HUES64 (cell line): Measurements from ENCODE around the gene FADS3.

Experiments
- H3K27ac ChIP-seq: 2 replicates; pipeline ENCODE4 v1.7.0; 2013; ENCODE audit warnings: low read depth, low read length, inconsistent platforms
- H3K27me3 ChIP-seq: 2 replicates; pipeline ENCODE4 v1.6.1; 2013; ENCODE audit warnings: mild to moderate bottlenecking, low read length; ENCODE audit not compliant: insufficient read depth
- H3K36me3 ChIP-seq: 2 replicates; pipeline ENCODE4 v1.6.1; 2013; ENCODE audit warnings: mild to moderate bottlenecking, low read length; ENCODE audit not compliant: insufficient read depth
- H3K4me1 ChIP-seq: 2 replicates; pipeline ENCODE4 v1.6.1; 2013; ENCODE audit warnings: mild to moderate bottlenecking, low read length, moderate library complexity; ENCODE audit not compliant: insufficient read depth
- H3K4me3 ChIP-seq: 2 replicates; pipeline ENCODE4 v1.5.1; 2013; ENCODE audit warnings: mild to moderate bottlenecking, low read length, moderate library complexity
- H3K9ac ChIP-seq: 2 replicates; pipeline ENCODE4 v1.6.1; 2013; ENCODE audit warnings: mild to moderate bottlenecking, low read depth, low read length
- H3K9me3 ChIP-seq: 2 replicates; pipeline ENCODE4 v1.6.1; 2013; ENCODE audit warnings: low read depth, low read length; ENCODE audit not compliant: insufficient read depth
- WGBS: fragments of 150-250, 120-280 bp; methylation state at CpG from one replicate; pipeline ENCODE4 v1.1.7; 2013; ENCODE audit warnings: missing lambda C conversion rate; 5-methylcytosine and 5-hydroxymethylcytosine counted together

Gene FADS3

GRCh38 chr11:61866231-61866957 is 25.0 kb downstream of the FADS3 start:
- no peak overlapping the region for H3K4me3 ChIP-seq
- H3K4me1 ChIP-seq, result peaks cover 4% of the 10 kb centered on the region; the same call in 1 of the 2 replicates
- no peaks in the 10 kb centered on the region for H3K9me3 ChIP-seq
- H3K9ac ChIP-seq, result no peak overlapping the region
- no peak overlapping the region; the same call in 1 of the 2 replicates for H3K27ac ChIP-seq
- H3K36me3 ChIP-seq, result peaks cover 55% of the 10 kb centered on the region
- 90% methylated on average over 18 of the region's 18 CpGs for WGBS
- H3K27me3 ChIP-seq, result peaks cover under 1% of the 10 kb centered on the region; the same call in 1 of the 2 replicates

GRCh38 chr11:61864814-61865775 is 26.2 kb downstream of the FADS3 start:
- H3K9me3 ChIP-seq, result no peaks in the 10 kb centered on the region
- H3K4me3 ChIP-seq, result no peak overlapping the region
- no peaks in the 10 kb centered on the region for H3K4me1 ChIP-seq
- no peak overlapping the region for H3K9ac ChIP-seq
- no peaks in the 10 kb centered on the region for H3K27me3 ChIP-seq
- H3K27ac ChIP-seq, result no peak overlapping the region
- peaks cover 66% of the 10 kb centered on the region for H3K36me3 ChIP-seq
- 94% methylated on average over 20 of the region's 20 CpGs for WGBS

- Histone ChIP-seq H3K27ac (no peak overlapping the region), H3K36me3 (peaks cover 81% of the 10 kb centered on the region), H3K27me3 (no peaks in the 10 kb centered on the region), H3K4me3 (no peak overlapping the region), H3K4me1 (no peaks in the 10 kb centered on the region), H3K9me3 (no peaks in the 10 kb centered on the region), H3K9ac (no peak overlapping the region)
- WGBS, result 96% methylated on average over 13 of the region's 13 CpGs
These were observed 27.7 kb downstream of the FADS3 start for GRCh38 chr11:61863548-61864081.

GRCh38 chr11:61862714-61863547 is 28.4 kb downstream of the FADS3 start:
- 93% methylated on average over 18 of the region's 18 CpGs for WGBS
- Histone ChIP-seq H3K27me3 (no peaks in the 10 kb centered on the region), H3K9ac (no peak overlapping the region), H3K27ac (no peak overlapping the region), H3K4me3 (no peak overlapping the region), H3K4me1 (no peaks in the 10 kb centered on the region), H3K9me3 (no peaks in the 10 kb centered on the region), H3K36me3 (peaks cover 85% of the 10 kb centered on the region)

- Histone ChIP-seq H3K9me3 (no peaks in the 10 kb centered on the region), H3K27ac (no peak overlapping the region), H3K36me3 (peaks cover 93% of the 10 kb centered on the region), H3K4me3 (no peak overlapping the region), H3K9ac (no peak overlapping the region), H3K4me1 (no peaks in the 10 kb centered on the region), H3K27me3 (no peaks in the 10 kb centered on the region)
- 84% methylated on average over 9 of the region's 9 CpGs for WGBS
These were observed 29.7 kb downstream of the FADS3 start for GRCh38 chr11:61861634-61862033.

GRCh38 chr11:61860054-61860903 is 31.1 kb downstream of the FADS3 start:
- no peak overlapping the region for H3K4me3 ChIP-seq
- H3K9me3 ChIP-seq, result no peaks in the 10 kb centered on the region
- H3K27me3 ChIP-seq, result no peaks in the 10 kb centered on the region
- H3K4me1 ChIP-seq, result no peaks in the 10 kb centered on the region
- WGBS, result 96% methylated on average over 16 of the region's 16 CpGs
- H3K27ac ChIP-seq, result no peak overlapping the region
- H3K36me3 ChIP-seq, result peaks cover 93% of the 10 kb centered on the region
- H3K9ac ChIP-seq, result no peak overlapping the region

GRCh38 chr11:61855939-61856680 is 35.2 kb downstream of the FADS3 start:
- WGBS, result 97% methylated on average over 12 of the region's 12 CpGs
- Histone ChIP-seq H3K9ac (no peak overlapping the region), H3K27ac (no peak overlapping the region), H3K9me3 (no peaks in the 10 kb centered on the region), H3K27me3 (no peaks in the 10 kb centered on the region), H3K36me3 (peaks cover 95% of the 10 kb centered on the region), H3K4me3 (no peak overlapping the region), H3K4me1 (no peaks in the 10 kb centered on the region)

GRCh38 chr11:61854966-61855714 is 36.2 kb downstream of the FADS3 start:
- Histone ChIP-seq H3K27ac (no peak overlapping the region), H3K9me3 (no peaks in the 10 kb centered on the region), H3K4me1 (no peaks in the 10 kb centered on the region), H3K4me3 (no peak overlapping the region), H3K36me3 (peaks cover 96% of the 10 kb centered on the region), H3K27me3 (no peaks in the 10 kb centered on the region), H3K9ac (no peak overlapping the region)
- 94% methylated on average over 14 of the region's 14 CpGs for WGBS

GRCh38 chr11:61854206-61854895 is 37.0 kb downstream of the FADS3 start:
- Histone ChIP-seq H3K36me3 (peaks cover 96% of the 10 kb centered on the region), H3K9ac (no peak overlapping the region), H3K27ac (no peak overlapping the region), H3K9me3 (no peaks in the 10 kb centered on the region), H3K27me3 (no peaks in the 10 kb centered on the region), H3K4me1 (no peaks in the 10 kb centered on the region), H3K4me3 (no peak overlapping the region)
- 97% methylated on average over 17 of the region's 17 CpGs for WGBS
